Thyroid gland (tissue), 4 donors: ENCODE measurements around the gene NCOR1. TPM values are rescaled to one million over a fixed set of nuclear protein-coding genes. Genes with fewer than 3 reads are reported as not detected.
"Not testable (repeated sequence)": the region's sequence is repeated elsewhere in the genome, so short reads cannot be mapped to it uniquely, and the experiment has no call there.

Experiments
- DNase-seq, 2 donors: peaks; one replicate each; pipeline ENCODE4 v3.0.0-alpha.2; 2019
- H3K27ac ChIP-seq, 3 donors: fragments of 200-600 bp; sonication (generic); 1 replicate in 2 of 3; 2 replicates in 1 of 3; pipeline ENCODE4 v1.5.1; 2016 to 2019; ENCODE audit warnings: mild to moderate bottlenecking in 1 of 3, moderate library complexity in 1 of 3
- H3K27me3 ChIP-seq: fragments of 200-600 bp; sonication (generic); one replicate; pipeline ENCODE4 v1.5.1; 2019
- H3K36me3 ChIP-seq, 2 donors: fragments of 200-600 bp; sonication (generic); one replicate each; pipeline ENCODE4 v1.5.1; 2016 to 2019
- H3K4me1 ChIP-seq, 2 donors: fragments of 200-600 bp; sonication (generic); one replicate each; pipeline ENCODE4 v1.5.1; 2017 to 2019
- H3K4me3 ChIP-seq, 3 donors: fragments of 200-600 bp; sonication (generic); replicated peaks in 1 of 3; 1 replicate in 2 of 3; 2 replicates in 1 of 3; pipeline ENCODE4 v1.5.1; 2016; ENCODE audit warnings: mild to moderate bottlenecking in 1 of 3
- H3K9me3 ChIP-seq: fragments of 200-600 bp; sonication (generic); one replicate; pipeline ENCODE4 v1.5.1; 2017
- POLR2A ChIP-seq, 2 donors: fragments of 450-650 bp; IDR thresholded peaks; one replicate each; pipeline ENCODE4 v1.6.1; 2017; ENCODE audit warnings: antibody characterized with exemption in 2 of 2, mild to moderate bottlenecking in 2 of 2, moderate library complexity in 1 of 2
- WGBS, 2 donors: methylation state at CpG; one replicate each; pipeline ENCODE4 v1.1.5; 2017; 5-methylcytosine and 5-hydroxymethylcytosine counted together
- intact Hi-C: fragments of 100-400 bp; cut with DNase I; formaldehyde crosslinking; loops from one replicate; pipeline ENCODE4 v1.15.1; 2023
- total RNA-seq, 4 donors: library from RNA; depleted of rRNA; stranded (reverse); fragments of >200 nt; gene quantifications; one replicate each; pipeline ENCODE4 v1.2.3, GENCODE V29; 2016
- TF ChIP-seq, protein P1 (sequence below), 6 experiments: fragments of 200-600 bp in 3 of 6; fragments of 450-650 bp in 3 of 6; sonication (generic) in 3 of 6; IDR thresholded peaks; one replicate each; pipeline ENCODE4 v1.5.1; 2016 to 2019; ENCODE audit warnings: antibody characterized with exemption in 6 of 6, mild to moderate bottlenecking in 2 of 6, inconsistent platforms in 1 of 6, moderate library complexity in 1 of 6

Gene NCOR1
- total RNA-seq, 4 donors from 2014 or later: 141 to 206 (median 204) TPM

DNA sequence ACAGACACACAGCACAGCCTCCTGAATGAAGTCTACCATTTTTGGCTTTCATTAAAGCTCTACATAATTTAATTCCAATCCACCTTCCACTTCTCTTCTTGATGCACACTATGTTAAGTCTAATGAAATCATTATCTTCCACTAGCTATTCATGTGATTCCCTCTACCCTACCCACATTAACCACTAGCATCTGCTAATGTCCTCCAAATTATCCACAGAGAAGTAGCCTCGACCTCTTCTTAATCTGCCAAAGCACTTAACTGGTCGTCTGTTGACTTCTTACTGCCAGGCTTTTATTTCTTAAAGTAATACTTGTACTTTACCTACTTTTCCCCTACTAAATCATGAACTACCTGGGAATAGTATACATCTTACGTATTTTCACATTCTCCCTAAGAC lies 91.8 kb downstream of the NCOR1 start:
- TF ChIP-seq, protein P1, sequence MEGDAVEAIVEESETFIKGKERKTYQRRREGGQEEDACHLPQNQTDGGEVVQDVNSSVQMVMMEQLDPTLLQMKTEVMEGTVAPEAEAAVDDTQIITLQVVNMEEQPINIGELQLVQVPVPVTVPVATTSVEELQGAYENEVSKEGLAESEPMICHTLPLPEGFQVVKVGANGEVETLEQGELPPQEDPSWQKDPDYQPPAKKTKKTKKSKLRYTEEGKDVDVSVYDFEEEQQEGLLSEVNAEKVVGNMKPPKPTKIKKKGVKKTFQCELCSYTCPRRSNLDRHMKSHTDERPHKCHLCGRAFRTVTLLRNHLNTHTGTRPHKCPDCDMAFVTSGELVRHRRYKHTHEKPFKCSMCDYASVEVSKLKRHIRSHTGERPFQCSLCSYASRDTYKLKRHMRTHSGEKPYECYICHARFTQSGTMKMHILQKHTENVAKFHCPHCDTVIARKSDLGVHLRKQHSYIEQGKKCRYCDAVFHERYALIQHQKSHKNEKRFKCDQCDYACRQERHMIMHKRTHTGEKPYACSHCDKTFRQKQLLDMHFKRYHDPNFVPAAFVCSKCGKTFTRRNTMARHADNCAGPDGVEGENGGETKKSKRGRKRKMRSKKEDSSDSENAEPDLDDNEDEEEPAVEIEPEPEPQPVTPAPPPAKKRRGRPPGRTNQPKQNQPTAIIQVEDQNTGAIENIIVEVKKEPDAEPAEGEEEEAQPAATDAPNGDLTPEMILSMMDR (IDR thresholded peaks at IDR 0.05): no peak
- no peak for TF ChIP-seq POLR2A (IDR thresholded peaks at IDR 0.05)
- H3K4me1 ChIP-seq: no peaks in the 10 kb centered on the region
- intact Hi-C loops: no loop called here
- DNase-seq: no peak
- no peaks in the 10 kb centered on the region for H3K9me3 ChIP-seq
- WGBS, 2 donors: 90 to 91% methylated on average over 3 of the region's 3 CpGs
- no peaks in the 10 kb centered on the region for H3K27me3 ChIP-seq
- H3K4me3 ChIP-seq: no peak overlapping the region
- H3K27ac ChIP-seq: no peak overlapping the region
- peaks cover 16 to 18% of the 10 kb centered on the region in 2 donors for H3K36me3 ChIP-seq

DNA sequence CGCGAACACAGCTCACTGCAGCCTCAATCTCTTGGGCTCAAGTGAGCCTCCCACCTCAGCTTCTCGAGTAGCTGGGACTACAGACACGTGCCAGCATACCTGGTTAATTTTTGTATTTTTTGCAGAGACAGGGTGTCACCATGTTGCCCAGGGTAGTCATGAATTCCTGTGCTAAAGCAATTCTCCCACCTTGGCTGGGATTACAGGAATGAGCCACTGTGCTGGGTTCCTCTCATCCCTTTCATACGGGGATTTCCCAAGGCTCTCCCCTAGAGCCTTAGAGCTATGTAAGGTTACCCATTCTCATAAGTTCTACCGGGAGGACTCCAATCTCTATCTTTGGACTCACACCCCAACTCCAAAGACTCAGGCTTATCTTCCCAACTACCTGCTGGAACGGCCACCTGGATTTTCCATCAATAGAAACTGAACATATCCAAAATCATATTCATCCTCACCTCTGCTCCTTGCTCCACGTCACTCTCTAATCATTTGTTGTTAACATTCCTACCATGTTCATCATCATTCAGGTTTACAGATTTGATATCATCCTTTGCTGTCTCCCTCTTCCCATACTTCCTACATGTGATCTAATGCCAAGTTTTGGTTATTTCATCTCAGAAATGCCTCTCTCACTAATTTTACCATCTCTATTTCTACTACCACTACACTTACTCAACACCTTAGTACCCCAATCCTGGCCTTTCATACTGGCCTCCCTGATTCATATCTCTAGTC lies 92.5 kb downstream of the NCOR1 start:
- H3K27ac ChIP-seq: no peak overlapping the region
- no peak for TF ChIP-seq POLR2A (IDR thresholded peaks at IDR 0.05)
- TF ChIP-seq, protein P1 (IDR thresholded peaks at IDR 0.05): no peak
- H3K4me3 ChIP-seq: no peak overlapping the region
- 87 to 89% methylated on average over 8 of the region's 8 CpGs for WGBS, 2 donors
- H3K4me1 ChIP-seq: no peaks in the 10 kb centered on the region
- H3K36me3 ChIP-seq: peaks cover 18 to 20% of the 10 kb centered on the region in 2 donors
- intact Hi-C loops: no loop called here
- peak in 1 of 2 donors; percentile 14 for DNase-seq
- no peaks in the 10 kb centered on the region for H3K9me3 ChIP-seq
- H3K27me3 ChIP-seq: no peaks in the 10 kb centered on the region

DNA sequence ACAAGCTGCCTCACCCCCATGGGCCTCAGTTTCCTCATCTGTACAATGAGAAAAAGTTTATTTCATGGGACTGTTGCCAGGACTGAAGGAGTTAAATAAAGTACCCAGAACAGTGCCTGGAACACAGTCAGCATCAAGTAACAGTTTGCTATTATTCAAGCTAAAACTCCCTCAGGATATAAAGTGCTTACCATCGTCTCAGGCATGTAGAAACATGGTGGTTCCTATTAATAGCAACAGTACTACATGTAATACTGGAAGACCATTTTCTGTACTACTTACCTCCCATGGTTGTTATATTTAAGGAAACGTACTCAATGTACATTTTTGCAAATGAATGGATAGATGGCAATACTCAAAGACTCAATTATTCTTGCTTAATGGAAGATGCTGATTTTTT lies 93.4 kb downstream of the NCOR1 start:
- H3K9me3 ChIP-seq: no peaks in the 10 kb centered on the region
- peaks cover 26 to 30% of the 10 kb centered on the region in 2 donors for H3K36me3 ChIP-seq
- H3K4me1 ChIP-seq: no peaks in the 10 kb centered on the region
- no peaks in the 10 kb centered on the region for H3K27me3 ChIP-seq
- 78 to 91% methylated on average over 2 of the region's 2 CpGs for WGBS, 2 donors
- no peak overlapping the region for H3K4me3 ChIP-seq
- DNase-seq: no peak
- intact Hi-C loops: no loop called here
- TF ChIP-seq, protein P1 (IDR thresholded peaks at IDR 0.05): no peak
- no peak for TF ChIP-seq POLR2A (IDR thresholded peaks at IDR 0.05)
- no peak overlapping the region for H3K27ac ChIP-seq

DNA sequence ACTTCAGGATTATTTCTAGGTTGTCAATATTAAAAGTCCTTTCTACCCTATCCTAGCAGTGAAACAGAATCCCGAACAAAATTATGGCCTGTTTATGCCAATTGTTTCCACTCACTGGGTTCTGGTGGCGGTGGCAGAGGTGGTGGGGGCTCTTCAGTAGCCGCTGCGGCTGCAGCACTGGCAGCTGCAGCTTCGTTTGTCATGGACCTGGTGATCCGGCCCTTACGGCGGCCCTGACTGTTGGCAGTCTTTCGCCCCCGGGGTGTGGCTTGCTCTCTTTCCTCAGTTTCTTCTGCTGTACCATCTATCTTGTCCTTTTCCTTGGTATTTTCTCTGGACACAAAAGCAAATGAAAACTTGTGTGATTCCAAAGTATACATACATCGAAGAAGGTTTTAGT lies 94.4 kb downstream of the NCOR1 start:
- no peaks in the 10 kb centered on the region for H3K27me3 ChIP-seq
- TF ChIP-seq, protein P1 (IDR thresholded peaks at IDR 0.05): no peak
- no peak for TF ChIP-seq POLR2A (IDR thresholded peaks at IDR 0.05)

DNA sequence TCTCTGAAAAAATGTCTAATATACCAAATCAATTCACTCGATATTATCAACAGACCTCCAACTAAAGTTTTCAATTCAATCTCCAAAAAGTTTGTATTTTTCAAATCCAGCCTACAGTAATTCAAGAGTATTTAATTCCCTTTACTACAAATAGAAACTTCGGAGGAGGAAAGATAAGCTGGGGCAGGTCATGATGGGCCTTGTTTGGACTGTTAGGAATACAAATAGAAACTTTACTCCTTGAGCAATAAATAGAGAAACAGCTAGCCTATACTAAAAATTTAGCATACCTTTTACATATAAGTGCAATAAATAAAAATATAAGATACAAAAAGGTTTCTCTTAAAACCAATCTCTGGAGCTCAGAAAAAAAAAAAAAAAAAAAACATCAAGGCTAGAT lies 98.2 kb downstream of the NCOR1 start:
- Histone ChIP-seq H3K27me3 (no peaks in the 10 kb centered on the region), H3K36me3 (peaks cover 39 to 40% of the 10 kb centered on the region in 2 donors), H3K4me3 (no peak overlapping the region), H3K9me3 (no peaks in the 10 kb centered on the region), H3K4me1 (no peaks in the 10 kb centered on the region), H3K27ac (no peak overlapping the region)
- intact Hi-C loops: no loop called here
- no peak for DNase-seq
- TF ChIP-seq, protein P1 (IDR thresholded peaks at IDR 0.05): no peak
- TF ChIP-seq POLR2A (IDR thresholded peaks at IDR 0.05): no peak
- 96 to 99% methylated on average over 2 of the region's 2 CpGs for WGBS, 2 donors

More for the DNA sequence above, 94.4 kb downstream of the NCOR1 start:
- Histone ChIP-seq H3K27ac (no peak overlapping the region), H3K4me1 (no peaks in the 10 kb centered on the region), H3K4me3 (no peak overlapping the region), H3K9me3 (no peaks in the 10 kb centered on the region), H3K36me3 (peaks cover 30% of the 10 kb centered on the region in 2 donors)
- intact Hi-C loops: no loop called here
- 94 to 98% methylated on average over 11 of the region's 11 CpGs for WGBS, 2 donors
- DNase-seq: no peak

DNA sequence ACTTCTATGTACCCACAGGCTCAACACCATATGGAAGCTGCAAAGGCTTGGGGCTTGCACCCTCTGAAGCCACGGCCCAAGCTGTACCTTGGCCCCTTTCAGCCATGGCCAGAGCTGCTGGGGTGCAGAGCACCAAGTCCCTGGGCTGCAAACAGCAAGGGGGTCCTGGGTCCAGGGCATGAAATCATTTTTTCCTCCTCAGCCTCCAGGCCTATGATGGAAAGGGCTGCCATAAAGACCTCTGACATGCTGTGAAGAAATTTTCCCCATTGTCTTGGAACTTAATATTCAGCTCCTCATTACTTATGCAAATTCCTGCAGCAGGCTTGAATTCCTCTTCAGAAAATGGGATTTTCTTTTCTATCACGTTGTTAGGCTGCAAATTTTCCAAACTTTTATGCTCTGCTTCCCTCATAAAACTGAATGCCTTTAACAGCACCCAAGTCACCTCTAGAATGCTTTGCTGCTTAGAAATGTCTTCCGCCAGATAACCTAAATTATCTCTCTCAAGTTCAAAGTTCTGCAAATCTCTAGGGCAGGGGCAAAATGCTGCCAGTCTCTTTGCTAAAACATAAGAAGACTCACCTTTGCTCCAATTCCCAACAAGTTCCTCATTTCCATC lies 100.1 kb downstream of the NCOR1 start:
- H3K4me3 ChIP-seq, H3K4me1 ChIP-seq, H3K9me3 ChIP-seq, H3K27me3 ChIP-seq, intact Hi-C loops, H3K27ac ChIP-seq, DNase-seq: not testable (repeated sequence)
- H3K36me3 ChIP-seq: peaks cover 34 to 40% of the 10 kb centered on the region in 2 donors
- WGBS, 2 donors: 99 to 100% methylated on average over 3 of the region's 3 CpGs
